HTERT RPE-1 (cell line): ENCODE data around the gene ALG5.

Experiments
- in situ Hi-C: fragments of 300-500 bp; cut with MboI; formaldehyde crosslinking; loops from 4 replicates; pipeline ENCODE4 v1.14.3; 2020; ENCODE audit warnings: low sequenced_read_pairs

Gene ALG5

DNA sequence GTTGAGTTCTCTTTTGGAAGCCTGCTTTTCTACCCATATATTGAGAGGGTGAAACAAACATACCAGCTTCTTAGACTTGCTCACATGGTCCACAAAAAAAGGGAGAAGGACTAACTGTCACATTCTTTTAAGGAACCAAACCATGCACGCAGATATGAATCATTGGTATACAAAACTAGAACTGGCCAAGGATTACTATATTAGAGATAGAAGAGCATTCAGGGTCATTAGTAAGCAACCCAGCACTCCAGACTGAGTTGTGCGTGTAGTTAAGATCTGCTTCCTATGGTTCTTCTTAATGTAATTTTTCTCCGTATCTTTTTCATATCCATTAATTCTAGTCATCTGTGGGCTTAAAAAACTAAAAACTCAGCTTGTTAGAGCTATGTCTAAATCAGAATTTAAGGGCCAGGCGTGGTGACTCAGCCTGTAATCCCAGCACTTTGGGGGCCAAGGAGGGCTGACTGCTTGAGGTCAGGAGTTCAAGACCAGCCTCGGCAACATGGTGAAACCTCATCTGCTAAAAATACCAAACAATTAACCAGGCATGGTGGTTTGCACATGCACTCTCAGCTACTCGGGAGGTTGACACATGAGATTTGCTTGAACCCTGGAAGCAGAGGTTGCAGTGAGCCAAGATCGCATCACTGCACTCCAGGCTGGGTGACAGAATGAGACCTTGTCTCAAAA lies 19.6 kb downstream of the ALG5 start:
- in situ Hi-C loops: no loop called here

DNA sequence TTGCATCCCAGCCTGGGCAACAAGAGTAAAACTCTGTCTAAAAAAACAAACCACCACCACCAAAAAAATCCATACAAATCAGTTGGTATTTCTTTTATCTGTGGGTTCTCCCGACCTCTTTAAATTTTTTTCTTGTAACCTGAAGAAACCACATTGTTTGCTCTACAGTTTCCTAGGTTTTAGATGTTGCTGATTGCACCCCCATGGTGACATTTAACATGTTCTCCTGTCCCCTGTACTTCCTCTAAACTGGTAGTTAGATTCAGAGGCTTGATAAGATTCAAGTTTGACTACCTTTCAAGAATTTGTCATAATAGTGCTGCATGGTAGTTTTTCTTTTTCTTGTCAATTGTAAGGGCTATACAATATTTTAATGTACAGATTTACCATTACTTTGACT lies 24.0 kb downstream of the ALG5 start:
- in situ Hi-C loops: no loop called here

DNA sequence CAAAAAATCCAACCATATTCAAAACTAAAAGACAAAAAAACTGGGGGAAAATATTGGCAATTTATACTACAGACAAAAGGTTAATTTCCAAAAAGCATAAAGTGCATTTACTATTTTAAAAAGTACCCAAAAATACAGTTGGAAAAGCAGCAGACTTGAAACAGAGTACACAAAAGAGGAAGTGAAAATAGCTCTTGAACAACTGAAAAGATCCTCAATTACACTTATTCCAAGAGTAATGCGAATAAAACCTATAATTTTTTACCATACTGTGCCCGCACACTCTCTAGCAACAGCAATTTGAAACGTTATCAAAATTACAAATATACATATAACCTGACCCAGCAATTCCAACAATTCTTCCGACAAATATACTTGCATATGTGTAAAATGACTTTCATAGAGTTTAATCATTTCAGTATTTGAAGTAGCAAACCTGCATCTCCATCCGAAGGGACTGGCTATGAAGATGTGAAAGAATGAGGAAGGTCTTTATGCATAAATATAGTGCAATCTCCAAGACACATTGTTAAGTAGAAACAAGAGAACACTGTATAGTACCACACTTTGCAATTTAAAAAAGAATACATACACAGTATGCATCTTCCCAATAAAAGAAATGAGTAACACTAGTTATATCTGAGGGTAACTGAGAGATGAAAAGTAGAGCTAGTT lies 25.4 kb downstream of the ALG5 start:
- in situ Hi-C loops: no loop called here

DNA sequence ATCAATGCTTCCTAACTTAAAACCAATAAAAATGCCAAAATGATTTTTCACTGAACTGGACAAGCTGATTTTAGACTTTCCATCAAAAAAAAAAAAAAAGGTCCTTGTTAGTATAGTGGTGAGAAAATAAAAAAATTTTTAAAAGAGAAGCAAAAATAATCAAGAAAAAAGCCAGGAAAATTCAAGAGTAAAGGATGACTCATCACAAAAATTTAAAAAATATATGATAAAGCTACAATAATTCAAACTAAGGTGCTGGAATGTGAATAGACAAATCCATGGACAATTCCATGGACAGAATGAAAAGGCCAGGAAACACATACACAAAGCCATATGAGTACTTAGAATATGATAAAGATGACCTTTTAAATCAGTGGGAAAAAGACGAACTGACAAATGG lies 26.1 kb downstream of the ALG5 start:
- in situ Hi-C loops: no loop called here

GRCh38 chr13:36966404-36966803 lies 32.7 kb downstream of the ALG5 start:
- in situ Hi-C loops: no loop called here

DNA sequence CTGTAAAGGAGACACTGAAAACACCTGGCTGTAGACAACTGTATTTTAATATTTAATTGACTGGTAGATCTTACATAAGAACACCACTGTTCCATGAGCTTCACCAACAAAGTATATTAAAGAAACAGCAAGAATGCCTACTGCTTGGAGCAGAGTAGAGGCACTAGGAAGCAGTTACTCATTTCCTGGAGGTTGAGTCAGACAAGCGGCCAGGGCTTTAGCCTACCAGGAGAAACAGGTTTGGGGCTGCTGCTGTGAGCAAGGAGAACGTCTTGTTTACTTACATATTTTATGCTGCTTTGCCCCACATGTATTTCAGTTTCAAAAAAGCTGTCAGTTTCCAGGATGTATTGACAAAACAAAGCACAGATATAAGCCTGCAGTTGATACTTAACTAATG lies 33.4 kb downstream of the ALG5 start:
- in situ Hi-C loops: no loop called here

DNA sequence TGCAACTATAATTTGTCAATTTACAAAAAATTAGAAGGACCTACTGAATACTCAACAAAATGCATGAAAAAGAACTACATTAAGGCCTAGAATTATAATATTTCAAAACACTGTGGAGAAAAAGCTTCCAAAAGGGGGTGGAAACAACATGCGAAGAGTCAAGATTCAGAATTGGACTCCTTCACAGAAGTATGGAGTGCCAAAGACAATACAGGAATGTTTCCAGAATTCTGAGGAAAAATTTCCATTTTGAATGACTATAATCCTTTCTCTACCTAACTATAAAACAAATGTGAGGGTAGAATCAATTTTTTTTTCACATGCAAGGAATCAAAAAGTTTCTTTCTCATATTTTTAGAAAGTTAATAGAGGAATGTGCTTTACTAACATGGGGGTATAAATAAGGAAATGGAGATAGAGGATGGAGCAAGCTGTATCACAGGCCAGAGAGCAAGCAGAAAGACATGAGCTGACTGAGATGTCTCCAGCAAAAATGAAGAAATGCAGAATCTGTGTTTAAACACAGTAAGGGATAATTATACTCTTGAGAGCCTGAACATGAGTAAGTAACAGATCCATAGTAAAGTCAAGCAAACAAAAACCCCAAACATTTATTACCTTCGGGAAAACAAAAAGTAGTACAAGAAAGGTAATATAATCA lies 39.6 kb downstream of the ALG5 start:
- in situ Hi-C loops: no loop called here

DNA sequence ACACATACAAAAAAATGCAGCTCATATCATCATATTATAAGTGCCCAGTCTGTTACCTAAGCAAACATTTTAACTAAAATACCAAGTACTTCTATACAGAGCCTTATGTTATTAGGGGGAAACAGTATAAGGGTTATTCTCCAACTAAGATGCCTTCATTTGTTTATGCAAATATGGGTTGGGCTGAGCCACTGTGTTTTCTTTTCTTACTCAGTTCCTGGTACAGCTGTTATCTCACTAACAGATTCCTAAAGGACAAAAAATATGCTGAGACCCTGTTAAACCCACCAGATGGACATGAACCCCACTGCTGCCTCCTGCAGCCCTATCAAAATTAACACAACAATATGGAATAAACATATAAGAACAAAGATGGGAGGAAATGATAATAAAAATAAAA lies 44.6 kb downstream of the ALG5 start:
- in situ Hi-C loops: no loop called here

DNA sequence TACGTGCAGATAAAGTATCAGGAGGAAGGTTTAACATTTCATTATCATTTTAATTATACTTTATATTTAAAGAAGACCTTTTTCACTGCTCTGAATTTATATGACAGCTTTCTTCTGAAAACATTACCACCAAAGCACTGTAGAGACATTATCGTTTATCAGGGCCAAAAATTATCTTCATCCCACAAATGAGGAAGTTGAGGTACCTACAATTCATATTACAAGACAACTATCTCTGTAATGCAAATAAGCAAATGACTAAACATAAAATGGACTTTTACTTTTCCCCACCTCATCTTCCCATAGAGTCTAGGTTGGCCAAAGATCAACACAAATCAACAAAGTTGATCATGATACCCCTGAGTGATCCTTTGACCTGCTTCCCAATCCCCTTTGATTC lies 48.2 kb downstream of the ALG5 start:
- in situ Hi-C loops: no loop called here

DNA sequence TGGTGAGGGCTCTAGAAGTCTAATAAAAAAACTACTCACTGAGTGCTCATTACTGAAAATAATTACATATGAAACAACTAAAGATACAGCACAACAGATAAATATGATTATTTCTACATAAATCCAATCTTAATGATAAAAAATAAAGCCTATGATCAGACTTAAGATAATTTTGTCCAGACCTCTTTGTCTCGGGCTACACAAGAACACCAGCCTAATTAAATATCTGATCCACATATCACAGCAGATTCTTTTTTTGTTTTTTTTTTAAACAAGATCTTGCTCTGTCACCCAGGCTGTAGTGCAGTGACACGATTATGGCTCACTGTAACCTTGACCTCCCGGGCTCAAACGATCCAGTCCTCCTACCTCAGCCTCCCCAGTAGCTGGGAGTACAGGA lies 48.8 kb downstream of the ALG5 start:
- in situ Hi-C loops: no loop called here

DNA sequence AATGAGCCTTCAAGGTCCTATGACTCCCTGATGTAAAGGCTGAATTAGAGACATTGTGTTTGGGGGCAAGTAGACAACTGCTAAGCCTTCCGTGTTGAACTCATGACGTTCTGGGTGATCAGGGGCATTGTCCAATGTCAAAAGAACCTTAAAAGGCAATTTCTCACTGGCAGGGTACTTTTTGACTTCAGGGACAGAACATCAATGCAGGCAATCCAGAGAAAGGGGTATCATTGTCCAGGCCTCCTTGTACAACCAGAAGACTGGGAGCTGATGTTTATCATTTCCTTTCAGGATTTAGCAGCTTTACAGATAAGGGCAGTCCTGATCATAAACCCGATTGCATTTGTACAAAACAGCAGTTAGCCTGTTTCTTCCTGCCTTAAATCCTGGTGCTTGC lies 54.1 kb downstream of the ALG5 start:
- in situ Hi-C loops: no loop called here

DNA sequence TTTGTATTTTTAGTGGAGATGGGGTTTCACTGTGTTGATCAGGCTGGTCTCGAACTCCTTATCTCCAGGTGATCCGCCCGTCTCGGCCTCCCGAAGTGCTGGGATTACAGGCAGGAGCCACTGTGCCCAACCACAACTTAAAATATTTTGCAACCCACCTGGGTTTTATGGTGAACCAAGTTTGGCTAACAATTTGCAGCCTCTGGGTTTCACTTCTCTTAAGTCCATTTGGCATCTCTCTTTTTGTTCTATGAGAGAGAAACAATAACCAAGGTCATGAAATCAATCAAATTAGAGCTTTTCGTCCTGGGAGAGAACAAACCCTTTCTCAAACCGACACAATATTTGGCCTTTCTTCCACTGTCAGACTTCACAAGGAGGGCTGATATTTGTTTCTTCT lies 73.5 kb downstream of the ALG5 start:
- in situ Hi-C loops: no loop called here

- in situ Hi-C loops: no loop called here
These were observed 75.1 kb downstream of the ALG5 start for GRCh38 chr13:36924001-36924400.

GRCh38 chr13:36921631-36922301 lies 77.4 kb downstream of the ALG5 start:
- in situ Hi-C loops: no loop called here

- in situ Hi-C loops: no loop called here
These were observed 78.4 kb downstream of the ALG5 start for GRCh38 chr13:36920616-36921185.

GRCh38 chr13:36919833-36920615 lies 79.1 kb downstream of the ALG5 start, which contains the start of gene SMAD9:
Gene SMAD9 (minus strand): TSS chr13:36920238. CDS start chr13:36879689, 40,549 bp downstream.
- in situ Hi-C loops: no loop called here

DNA sequence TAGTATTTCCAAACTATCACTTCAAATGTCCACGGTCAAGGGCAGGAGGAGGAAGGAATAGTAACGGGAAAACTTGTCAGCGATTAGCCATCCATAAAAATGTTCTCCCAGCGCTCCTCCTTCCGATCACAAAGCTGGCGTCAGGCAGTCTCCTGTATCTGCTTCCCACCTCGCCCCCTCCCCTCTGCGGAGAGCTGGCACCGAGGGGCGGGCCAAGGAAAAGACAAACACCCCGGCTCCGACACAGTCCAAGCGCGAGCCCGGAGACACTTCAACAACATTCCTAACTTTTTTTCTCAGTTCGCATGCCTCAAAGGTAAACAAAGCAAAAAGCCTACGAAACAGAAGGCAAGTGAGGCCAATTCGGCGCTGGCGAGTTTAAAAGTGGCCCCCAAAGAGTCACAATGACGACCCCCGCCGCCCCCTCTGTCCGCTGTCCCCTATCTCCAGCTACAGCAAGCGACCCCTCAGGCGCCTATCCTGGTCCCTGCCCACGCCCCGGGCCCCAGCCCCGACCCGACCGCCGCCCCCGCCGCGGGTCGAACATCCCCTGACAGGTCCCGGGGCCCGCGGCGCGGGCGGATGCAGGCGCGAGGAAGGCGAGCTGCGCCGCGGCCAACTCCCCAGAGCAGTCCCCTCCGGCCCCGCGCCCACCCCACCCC lies 79.8 kb downstream of the ALG5 start:
- in situ Hi-C loops: no loop called here

- in situ Hi-C loops: no loop called here
These were observed 80.7 kb downstream of the ALG5 start for GRCh38 chr13:36918246-36919131.

GRCh38 chr13:36917311-36917710 lies 81.8 kb downstream of the ALG5 start:
- in situ Hi-C loops: no loop called here
